GM18868 (cell line): ENCODE data around the gene BIRC3.
A peak's percentile ranks its signal among the peaks of the same experiment; 100 is the strongest.
"Not testable (repeated sequence)": the region's sequence is repeated elsewhere in the genome, so short reads cannot be mapped to it uniquely, and the experiment has no call there.

Source experiments
- ATAC-seq: cut with Tn5 transposase; IDR thresholded peaks from one replicate; pipeline ENCODE4 v1.9.1; 2021; ENCODE audit warnings: mild to moderate bottlenecking, moderate library complexity; ENCODE audit not compliant: unreplicated experiment

BIRC3 gene

DNA sequence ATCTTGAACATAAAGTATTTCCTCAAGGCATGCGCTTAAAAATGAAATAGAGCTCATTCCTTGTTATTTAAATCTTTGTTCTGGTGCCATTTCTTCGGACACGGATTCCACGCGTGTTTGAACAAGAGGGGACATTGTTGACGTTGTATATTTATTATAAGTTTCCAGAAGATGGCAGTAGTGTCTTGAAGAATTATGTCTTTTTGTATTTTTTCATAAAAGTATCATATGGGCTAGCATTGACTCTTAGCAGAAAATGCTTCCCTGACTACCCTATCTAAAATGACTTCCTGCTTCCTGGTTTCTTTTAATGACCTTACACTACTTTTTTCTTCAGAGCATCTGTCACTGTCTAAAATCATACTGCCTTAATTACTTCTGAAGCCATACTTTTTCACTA is 50.1 kb downstream of the BIRC3 start:
- ATAC-seq = no peak

DNA sequence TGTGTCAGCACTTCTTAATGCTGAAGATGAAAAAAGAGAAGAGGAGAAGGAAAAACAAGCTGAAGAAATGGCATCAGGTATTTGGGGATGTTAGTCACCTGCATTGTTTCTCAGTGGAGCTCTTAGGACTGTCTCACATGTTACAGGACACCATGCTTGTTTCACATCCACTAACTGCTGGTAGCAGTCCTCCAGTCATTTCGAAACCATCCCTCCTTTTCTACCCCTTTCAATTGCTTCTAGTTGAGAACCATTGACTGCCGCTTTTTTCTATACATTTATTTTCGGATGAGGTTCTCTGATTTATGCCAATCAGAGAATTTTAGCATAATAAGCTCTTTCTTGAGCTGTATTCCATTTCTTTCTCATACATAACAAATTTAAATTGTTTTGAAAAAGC is 51.2 kb downstream of the BIRC3 start:
- peak; percentile 100 for ATAC-seq

DNA sequence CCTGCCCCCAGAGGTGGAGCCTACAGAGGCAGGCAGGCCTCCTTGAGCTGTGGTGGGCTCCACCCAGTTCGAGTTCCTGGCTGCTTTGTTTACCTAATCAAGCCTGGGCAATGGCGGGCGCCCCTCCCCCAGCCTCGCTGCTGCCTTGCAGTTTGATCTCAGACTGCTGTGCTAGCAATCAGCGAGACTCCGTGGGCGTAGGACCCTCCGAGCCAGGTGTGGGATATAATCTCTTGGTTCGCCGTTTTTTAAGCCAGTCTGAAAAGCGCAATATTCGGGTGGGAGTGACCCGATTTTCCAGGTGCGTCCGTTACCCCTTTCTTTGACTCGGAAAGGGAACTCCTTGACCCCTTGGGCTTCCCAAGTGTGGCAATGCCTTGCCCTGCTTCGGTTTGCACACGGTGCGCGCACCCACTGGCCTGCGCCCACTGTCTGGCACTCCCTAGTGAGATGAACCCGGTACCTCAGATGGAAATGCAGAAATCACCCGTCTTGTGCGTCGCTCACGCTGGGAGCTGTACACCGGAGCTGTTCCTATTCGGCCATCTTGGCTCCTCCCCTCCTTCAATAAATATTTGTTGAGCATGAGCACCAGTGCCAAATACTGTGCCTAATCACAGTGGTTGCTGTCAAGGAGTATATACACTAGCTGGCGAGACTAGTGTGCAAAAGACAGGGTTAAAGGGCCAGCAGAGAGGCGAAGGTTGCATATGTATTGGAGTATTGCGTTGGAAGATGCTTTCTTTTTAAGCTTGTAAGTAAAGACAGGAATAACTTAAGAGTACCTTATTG is 57.5 kb downstream of the BIRC3 start:
- ATAC-seq = not testable (repeated sequence)

DNA sequence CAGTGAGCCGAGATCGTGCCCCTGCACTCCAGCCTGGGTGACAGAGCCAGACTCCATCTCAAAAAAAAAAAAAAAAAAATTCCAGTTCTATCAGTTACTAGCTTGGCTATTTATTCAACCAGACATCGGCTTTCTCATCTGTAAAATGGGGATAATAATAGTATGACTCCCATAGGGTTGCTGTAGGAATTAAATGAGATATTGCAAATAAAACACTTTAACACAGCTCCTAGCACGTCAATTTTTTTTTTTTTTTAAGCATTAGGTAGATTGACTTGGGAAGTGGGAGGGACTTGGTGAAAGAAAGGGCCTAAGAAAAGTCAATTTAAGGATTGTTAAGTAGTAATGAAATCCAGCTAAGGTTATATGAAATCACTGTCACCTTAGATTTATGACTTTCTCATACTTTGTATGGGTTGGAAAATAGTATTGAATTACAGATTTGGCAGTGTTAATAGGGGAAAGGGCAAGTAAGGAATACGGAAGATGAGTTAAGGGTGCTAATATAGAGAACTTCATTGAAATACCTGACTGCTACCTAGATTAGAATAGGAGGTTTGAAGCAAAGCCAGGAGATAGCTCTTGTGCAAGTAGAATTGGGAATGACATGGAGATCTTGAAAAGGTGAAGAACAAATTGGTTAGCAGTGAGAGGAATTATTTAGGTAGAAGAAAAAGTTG is 58.6 kb downstream of the BIRC3 start:
- ATAC-seq = no peak

DNA sequence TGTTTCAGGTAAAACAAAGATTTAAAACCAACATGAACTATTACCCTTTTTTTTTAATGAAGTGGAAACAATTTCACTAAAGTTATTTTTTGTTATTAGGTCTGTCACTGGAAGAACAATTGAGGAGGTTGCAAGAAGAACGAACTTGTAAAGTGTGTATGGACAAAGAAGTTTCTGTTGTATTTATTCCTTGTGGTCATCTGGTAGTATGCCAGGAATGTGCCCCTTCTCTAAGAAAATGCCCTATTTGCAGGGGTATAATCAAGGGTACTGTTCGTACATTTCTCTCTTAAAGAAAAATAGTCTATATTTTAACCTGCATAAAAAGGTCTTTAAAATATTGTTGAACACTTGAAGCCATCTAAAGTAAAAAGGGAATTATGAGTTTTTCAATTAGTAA is 60.6 kb downstream of the BIRC3 start:
- ATAC-seq = no peak

DNA sequence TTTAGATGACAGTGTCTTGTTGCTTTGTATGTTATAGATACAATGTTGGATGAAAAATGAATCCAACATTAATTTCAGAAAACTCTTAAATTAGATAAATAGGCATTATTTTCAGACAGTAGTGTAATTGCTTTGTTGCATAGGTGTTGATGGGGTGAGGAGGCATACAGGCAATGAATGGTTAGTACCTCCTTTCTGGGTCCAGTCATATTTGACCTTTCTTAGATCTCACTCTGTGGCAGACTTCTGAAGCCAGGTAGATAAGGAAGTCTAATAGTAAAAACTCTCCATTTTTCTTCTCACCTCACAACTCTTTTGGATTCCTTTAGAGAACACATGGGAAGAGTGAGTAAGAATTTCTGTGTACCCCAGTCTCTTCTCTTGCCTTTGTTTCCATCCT is 61.5 kb downstream of the BIRC3 start:
- no peak for ATAC-seq

DNA sequence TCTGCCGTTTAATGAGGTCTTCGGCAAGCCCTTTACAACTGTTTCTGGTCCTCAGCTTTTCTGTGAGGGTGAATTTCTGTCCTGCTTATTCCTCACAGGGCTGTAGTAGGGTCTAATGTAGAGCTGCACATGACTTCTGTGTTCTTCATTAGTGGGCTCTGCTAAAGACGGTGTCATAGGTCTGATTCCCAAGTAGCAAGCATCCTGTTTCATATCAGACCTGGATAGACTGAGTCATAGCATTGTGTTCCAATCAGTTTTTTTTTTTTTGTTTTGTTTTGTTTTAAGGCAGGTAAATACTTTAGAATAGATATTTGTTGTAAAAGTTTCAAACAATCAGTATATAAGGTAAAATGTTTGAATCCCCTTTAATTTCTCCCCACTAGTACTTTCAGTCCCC is 65.1 kb downstream of the BIRC3 start:
- no peak for ATAC-seq

DNA sequence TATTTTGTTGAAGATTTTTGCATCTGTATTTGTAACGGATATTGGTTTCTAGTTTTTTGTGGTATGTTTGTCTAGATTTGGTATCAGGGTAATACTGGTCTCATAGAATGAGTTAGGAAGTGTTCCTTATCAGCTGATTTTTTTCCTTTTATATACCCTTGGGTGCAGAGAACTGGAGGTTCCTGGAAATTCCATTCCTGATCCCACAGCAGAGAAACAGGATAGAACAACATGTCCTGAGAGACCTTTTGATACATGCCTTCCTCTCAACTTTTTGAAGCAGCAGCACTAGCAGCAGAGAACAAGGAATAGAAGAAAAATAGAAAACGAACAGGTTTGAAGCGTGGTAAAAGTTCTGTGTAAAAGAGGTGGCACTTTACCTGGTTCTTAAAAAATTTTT is 66.6 kb downstream of the BIRC3 start:
- no peak for ATAC-seq

DNA sequence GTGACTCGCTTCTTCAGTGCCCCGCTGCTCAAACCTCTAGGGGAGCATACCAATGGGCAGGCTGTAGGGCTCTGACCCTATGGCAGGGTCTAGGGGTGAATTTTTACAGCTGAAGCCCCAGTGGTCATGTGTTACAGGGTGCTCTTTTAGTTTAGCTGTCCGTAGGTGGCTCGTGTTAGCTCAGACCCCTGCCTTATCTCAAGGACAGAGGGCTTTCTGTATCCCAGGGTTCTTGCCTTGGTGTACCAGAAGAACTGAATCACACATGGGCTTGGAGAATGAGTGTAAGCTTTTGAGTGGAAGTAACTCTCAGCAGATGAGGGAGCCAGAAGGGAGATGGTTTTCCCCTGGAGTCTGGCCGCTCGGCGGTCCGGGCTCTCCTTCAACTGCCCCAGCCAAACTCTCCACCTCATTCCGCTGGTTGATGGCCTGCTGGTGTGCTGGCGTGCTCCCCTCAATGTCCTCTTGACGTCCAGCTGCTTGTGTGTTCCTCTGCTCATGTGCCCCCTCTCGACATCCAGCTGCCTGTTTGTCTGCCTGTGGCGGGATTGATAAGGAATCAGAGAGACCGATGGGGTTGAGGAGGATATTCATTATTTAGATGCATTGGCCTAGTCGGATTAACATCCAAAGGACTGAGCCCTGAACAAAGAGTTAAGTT is 67.3 kb downstream of the BIRC3 start:
- no peak for ATAC-seq

DNA sequence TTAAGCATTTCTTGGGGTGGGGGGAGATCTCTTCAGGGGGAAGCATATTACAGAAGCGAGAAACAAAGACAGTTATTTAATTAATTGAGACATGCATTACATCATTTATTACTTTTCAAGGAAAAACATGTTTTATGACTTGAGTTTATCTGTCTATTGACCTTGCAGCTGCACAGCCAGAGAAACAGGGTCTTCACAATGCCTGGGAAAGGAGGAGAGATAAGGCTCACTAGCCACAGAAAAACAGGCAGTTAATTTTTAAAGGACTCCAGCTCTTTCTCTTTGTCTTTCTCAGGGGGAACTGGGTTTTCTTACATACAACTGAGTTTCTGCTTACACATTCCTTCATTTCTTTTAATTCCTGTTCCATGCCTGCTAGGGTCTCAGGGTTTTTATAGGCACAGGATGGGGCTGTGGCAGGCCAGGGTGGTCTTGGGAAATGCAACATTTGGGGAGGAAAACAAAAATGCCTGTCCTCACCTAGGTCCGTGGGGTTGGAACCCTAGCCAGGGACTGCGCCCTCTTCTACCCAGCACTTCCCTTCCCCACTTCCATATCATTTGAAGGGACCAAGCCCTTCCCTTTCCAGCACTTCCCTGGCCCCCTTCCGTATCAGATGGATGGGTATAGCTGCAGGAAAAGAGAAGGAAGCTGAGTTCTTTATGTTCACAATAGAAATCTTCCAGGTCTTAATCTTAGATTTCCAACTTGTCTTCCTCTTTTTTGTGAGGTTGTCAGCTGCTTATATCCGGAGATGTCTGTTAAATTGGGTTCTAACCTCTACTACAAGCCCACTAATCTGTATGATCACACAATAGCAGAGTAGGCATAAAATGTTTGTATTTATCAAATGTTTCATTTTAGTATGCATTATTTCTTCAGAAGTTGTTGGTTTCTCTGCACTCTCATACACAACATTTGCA is 68.1 kb downstream of the BIRC3 start:
- ATAC-seq = no peak

DNA sequence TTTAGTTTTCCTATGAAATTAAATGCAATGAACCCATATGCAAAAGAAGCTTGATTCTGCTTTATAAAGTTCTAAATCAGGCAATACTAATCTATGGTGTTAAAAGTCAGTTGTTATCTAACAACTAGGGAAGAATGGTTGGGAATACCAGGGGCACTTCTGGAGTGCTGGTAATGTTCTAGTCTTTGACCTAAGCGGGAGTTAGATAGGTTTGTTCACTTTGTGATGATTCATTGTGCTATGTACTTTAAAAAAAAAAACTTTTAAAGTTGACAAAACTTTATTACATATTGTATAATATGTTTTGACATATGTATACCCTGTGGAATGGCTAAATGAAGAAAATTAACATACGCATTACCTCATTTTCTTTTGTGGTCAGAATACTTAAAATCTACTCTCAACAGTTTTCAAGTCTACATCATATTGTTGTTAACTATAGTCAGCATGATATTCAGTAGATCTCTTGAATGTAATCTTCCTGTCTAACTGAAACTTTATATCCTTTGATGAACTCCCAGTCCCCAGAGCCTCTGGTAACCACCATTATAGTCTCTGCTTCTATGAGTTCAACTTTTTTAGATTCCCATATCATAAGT is 69.0 kb downstream of the BIRC3 start:
- ATAC-seq = no peak

DNA sequence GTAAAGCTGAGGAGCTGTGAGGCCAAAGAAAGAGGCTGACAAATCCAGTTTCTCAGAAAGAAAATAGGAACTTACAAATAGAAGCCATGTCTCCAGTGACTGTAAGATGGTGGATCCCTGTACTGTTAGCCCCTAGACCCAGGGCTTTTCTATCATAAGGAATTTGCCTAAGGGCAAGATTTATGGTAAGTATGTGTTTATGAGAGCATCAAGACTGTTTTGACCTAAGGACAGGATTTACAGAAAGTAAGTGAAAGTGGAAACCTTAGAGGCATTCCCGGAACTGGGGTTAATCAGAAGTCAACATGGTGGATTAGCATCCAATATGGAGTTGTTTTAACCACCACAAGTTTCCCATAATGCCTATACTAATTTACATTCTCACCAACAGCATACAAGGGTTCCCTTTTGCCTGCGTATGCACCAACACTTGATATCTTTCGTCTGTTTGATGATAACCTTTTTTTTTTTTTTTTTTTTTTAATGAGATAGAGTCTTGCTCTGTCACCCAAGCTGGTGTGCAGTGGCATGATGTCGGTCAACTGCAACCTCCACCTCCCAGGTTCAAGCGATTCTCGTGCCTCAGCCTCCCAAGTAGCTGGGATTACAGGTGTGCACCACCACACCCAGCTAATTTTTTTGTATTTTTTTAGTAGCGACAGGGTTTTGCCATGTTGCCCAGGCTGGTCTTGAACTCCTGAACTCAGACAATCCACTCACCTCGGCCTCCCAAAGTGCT is 69.9 kb downstream of the BIRC3 start:
- ATAC-seq = no peak
